Progenitor cell of endocrine pancreas (in vitro differentiated cells): ENCODE measurements around the gene SIK1. TPM values are rescaled to one million over a fixed set of nuclear protein-coding genes. Genes with fewer than 3 reads are reported as not detected.

Source experiments
- DNase-seq: peaks from one replicate; pipeline ENCODE4 v3.0.0; 2021; ENCODE audit warnings: low spot score; ENCODE audit not compliant: unreplicated experiment
- H3K27ac Mint-ChIP-seq: 2 replicates; pipeline ENCODE4 v1.8.0; 2021; ENCODE audit warnings: mild to moderate bottlenecking, moderate library complexity, mixed read lengths
- H3K27me3 Mint-ChIP-seq: 2 replicates; pipeline ENCODE4 v1.8.0; 2021; ENCODE audit warnings: mixed read lengths
- H3K36me3 Mint-ChIP-seq: 2 replicates; pipeline ENCODE4 v1.8.0; 2022; ENCODE audit warnings: mixed read lengths; ENCODE audit not compliant: insufficient read depth
- H3K4me1 Mint-ChIP-seq: 2 replicates; pipeline ENCODE4 v1.8.0; 2021; ENCODE audit warnings: low read depth, mixed read lengths
- H3K4me3 Mint-ChIP-seq: 2 replicates; pipeline ENCODE4 v1.8.0; 2021; ENCODE audit warnings: low read depth, mild to moderate bottlenecking, moderate library complexity, mixed read lengths
- H3K9me3 Mint-ChIP-seq: 2 replicates; pipeline ENCODE4 v1.8.0; 2021; ENCODE audit warnings: low read depth, mixed read lengths
- CTCF ChIP-seq: fragments of 200-600 bp; sonication (generic); IDR thresholded peaks from one replicate; pipeline ENCODE4 v1.5.0; 2021; ENCODE audit warnings: antibody characterized with exemption, mild to moderate bottlenecking; ENCODE audit not compliant: unreplicated experiment
- total RNA-seq: library from RNA; stranded (reverse); gene quantifications from 2 replicates; pipeline ENCODE4 v1.2.1, GENCODE V29; 2021

Gene SIK1
- total RNA-seq, 1 donor from 2014 or later: 8.8 TPM

GRCh38 chr21:43369124-43369523 lies 57.8 kb downstream of the SIK1 start:
- Mint-ChIP-seq H3K4me3 (no peak overlapping the region), H3K27me3 (peaks cover 23% of the 10 kb centered on the region), H3K4me1 (no peaks in the 10 kb centered on the region), H3K27ac (no peak overlapping the region), H3K36me3 (no peaks in the 10 kb centered on the region), H3K9me3 (no peaks in the 10 kb centered on the region)
- TF ChIP-seq CTCF: no peak
- no peak for DNase-seq

GRCh38 chr21:43368685-43369084 lies 58.2 kb downstream of the SIK1 start:
- no peak for TF ChIP-seq CTCF
- Mint-ChIP-seq H3K4me3 (no peak overlapping the region), H3K27me3 (peaks cover 23% of the 10 kb centered on the region), H3K4me1 (no peaks in the 10 kb centered on the region), H3K9me3 (no peaks in the 10 kb centered on the region), H3K36me3 (no peaks in the 10 kb centered on the region), H3K27ac (no peak overlapping the region)
- DNase-seq: no peak

GRCh38 chr21:43367859-43368258 lies 59.1 kb downstream of the SIK1 start:
- no peaks in the 10 kb centered on the region for H3K9me3 Mint-ChIP-seq
- no peak overlapping the region for H3K27ac Mint-ChIP-seq
- H3K4me1 Mint-ChIP-seq: no peaks in the 10 kb centered on the region
- peaks cover 25% of the 10 kb centered on the region for H3K27me3 Mint-ChIP-seq
- H3K36me3 Mint-ChIP-seq: no peaks in the 10 kb centered on the region
- TF ChIP-seq CTCF: no peak
- no peak for DNase-seq
- no peak overlapping the region for H3K4me3 Mint-ChIP-seq

- Mint-ChIP-seq H3K27ac (no peak overlapping the region), H3K4me1 (no peaks in the 10 kb centered on the region), H3K4me3 (no peak overlapping the region), H3K36me3 (no peaks in the 10 kb centered on the region), H3K27me3 (peaks cover 29% of the 10 kb centered on the region), H3K9me3 (no peaks in the 10 kb centered on the region)
- no peak for TF ChIP-seq CTCF
- DNase-seq: no peak
These were observed 59.6 kb downstream of the SIK1 start for GRCh38 chr21:43367296-43367695.

- no peaks in the 10 kb centered on the region for H3K4me1 Mint-ChIP-seq
- no peaks in the 10 kb centered on the region for H3K36me3 Mint-ChIP-seq
- DNase-seq: no peak
- TF ChIP-seq CTCF: no peak
- peaks cover 29% of the 10 kb centered on the region for H3K27me3 Mint-ChIP-seq
- no peaks in the 10 kb centered on the region for H3K9me3 Mint-ChIP-seq
- H3K27ac Mint-ChIP-seq: no peak overlapping the region
- no peak overlapping the region for H3K4me3 Mint-ChIP-seq
These were observed 60.3 kb downstream of the SIK1 start for GRCh38 chr21:43366656-43367055.
